Breast epithelium (tissue), 4 donors: Measurements from ENCODE around the gene PLAC8L1. TPM values are rescaled to one million over a fixed set of nuclear protein-coding genes. Genes with fewer than 3 reads are reported as not detected.

Experiments used
- DNase-seq, 2 donors: peaks; one replicate each; pipeline ENCODE4 v3.0.0-alpha.2; 2019; ENCODE audit warnings: low spot score in 2 of 2
- H3K27ac ChIP-seq, 2 donors: fragments of 200-600 bp; sonication (generic) in 1 of 2; one replicate each; pipeline ENCODE4 v1.5.1; 2016 to 2019; ENCODE audit warnings: mild to moderate bottlenecking in 1 of 2
- H3K27me3 ChIP-seq, 2 donors: fragments of 200-600 bp; sonication (generic) in 1 of 2; one replicate each; pipeline versions ENCODE4 v1.5.1 to v1.6.0; 2017 to 2019; ENCODE audit warnings: control low read depth in 1 of 2, mild to moderate bottlenecking in 1 of 2
- H3K36me3 ChIP-seq: fragments of 200-600 bp; one replicate; pipeline ENCODE4 v1.5.1; 2019
- H3K4me1 ChIP-seq, 2 donors: fragments of 200-600 bp; sonication (generic); one replicate each; pipeline ENCODE4 v1.5.1; 2016 to 2019; ENCODE audit warnings: control low read depth in 1 of 2
- H3K4me3 ChIP-seq, 3 donors: fragments of 200-600 bp; sonication (generic); 1 replicate in 2 of 3; 2 replicates in 1 of 3; pipeline ENCODE4 v1.5.1; 2016 to 2019; ENCODE audit warnings: mild to moderate bottlenecking in 3 of 3, moderate library complexity in 2 of 3
- H3K9me3 ChIP-seq, 2 donors: fragments of 200-600 bp; sonication (generic) in 1 of 2; one replicate each; pipeline ENCODE4 v1.5.1; 2016 to 2019; ENCODE audit warnings: control low read depth in 1 of 2
- POLR2A ChIP-seq: fragments of 450-650 bp; IDR thresholded peaks from one replicate; pipeline ENCODE4 v1.6.1; 2016; ENCODE audit warnings: antibody characterized with exemption, mild to moderate bottlenecking, moderate library complexity
- POLR2AphosphoS5 ChIP-seq, 3 donors: sonication (generic); formaldehyde crosslinking; IDR thresholded peaks; one replicate each; pipeline ENCODE4 v1.6.1; 2017; ENCODE audit warnings: antibody characterized with exemption in 3 of 3
- intact Hi-C: fragments of 100-400 bp; cut with DNase I; formaldehyde crosslinking; loops from one replicate; pipeline ENCODE4 v1.15.1; 2023; ENCODE audit warnings: low total_unique reads
- total RNA-seq, 3 donors: library from RNA; depleted of rRNA; stranded (reverse); fragments of >200 nt; gene quantifications; one replicate each; pipeline ENCODE4 v1.1.0, GENCODE V29; 2016
- TF ChIP-seq, protein P1 (sequence below), 3 donors: fragments of 450-650 bp; IDR thresholded peaks; one replicate each; pipeline ENCODE4 v1.5.1; 2016 to 2017; ENCODE audit warnings: antibody characterized with exemption in 3 of 3, mild to moderate bottlenecking in 3 of 3, moderate library complexity in 3 of 3

The PLAC8L1 gene
- total RNA-seq, 3 donors from 2014 or later = not detected

DNA sequence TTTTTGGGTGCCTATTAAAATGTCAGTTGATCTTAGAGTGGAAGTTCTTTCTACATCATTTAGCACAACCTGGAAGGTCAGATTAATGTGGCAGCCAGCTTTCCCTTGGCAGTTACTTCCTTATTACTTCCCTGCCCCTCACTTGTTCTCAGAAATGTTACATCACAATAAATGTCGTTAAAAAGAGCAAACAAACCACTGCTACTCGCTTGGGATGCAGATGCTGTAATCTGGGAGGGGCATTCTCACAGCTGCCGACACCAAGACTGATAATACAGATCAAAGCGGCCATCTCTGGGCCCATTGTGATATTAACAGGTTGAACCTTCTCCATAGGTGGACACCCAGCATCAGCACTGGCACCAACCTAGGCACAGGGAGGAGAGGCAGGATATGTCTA is 29.3 kb downstream of the PLAC8L1 start:
- Histone ChIP-seq H3K4me1 (no peaks in the 10 kb centered on the region), H3K27me3 (no peaks in the 10 kb centered on the region), H3K27ac (no peak overlapping the region), H3K4me3 (no peak overlapping the region), H3K36me3 (no peaks in the 10 kb centered on the region), H3K9me3 (no peaks in the 10 kb centered on the region)
- intact Hi-C loops = no loop called here
- DNase-seq = no peak
- TF ChIP-seq POLR2A = no peak
- TF ChIP-seq, protein P1, sequence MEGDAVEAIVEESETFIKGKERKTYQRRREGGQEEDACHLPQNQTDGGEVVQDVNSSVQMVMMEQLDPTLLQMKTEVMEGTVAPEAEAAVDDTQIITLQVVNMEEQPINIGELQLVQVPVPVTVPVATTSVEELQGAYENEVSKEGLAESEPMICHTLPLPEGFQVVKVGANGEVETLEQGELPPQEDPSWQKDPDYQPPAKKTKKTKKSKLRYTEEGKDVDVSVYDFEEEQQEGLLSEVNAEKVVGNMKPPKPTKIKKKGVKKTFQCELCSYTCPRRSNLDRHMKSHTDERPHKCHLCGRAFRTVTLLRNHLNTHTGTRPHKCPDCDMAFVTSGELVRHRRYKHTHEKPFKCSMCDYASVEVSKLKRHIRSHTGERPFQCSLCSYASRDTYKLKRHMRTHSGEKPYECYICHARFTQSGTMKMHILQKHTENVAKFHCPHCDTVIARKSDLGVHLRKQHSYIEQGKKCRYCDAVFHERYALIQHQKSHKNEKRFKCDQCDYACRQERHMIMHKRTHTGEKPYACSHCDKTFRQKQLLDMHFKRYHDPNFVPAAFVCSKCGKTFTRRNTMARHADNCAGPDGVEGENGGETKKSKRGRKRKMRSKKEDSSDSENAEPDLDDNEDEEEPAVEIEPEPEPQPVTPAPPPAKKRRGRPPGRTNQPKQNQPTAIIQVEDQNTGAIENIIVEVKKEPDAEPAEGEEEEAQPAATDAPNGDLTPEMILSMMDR (IDR thresholded peaks at IDR 0.05) = no peak

DNA sequence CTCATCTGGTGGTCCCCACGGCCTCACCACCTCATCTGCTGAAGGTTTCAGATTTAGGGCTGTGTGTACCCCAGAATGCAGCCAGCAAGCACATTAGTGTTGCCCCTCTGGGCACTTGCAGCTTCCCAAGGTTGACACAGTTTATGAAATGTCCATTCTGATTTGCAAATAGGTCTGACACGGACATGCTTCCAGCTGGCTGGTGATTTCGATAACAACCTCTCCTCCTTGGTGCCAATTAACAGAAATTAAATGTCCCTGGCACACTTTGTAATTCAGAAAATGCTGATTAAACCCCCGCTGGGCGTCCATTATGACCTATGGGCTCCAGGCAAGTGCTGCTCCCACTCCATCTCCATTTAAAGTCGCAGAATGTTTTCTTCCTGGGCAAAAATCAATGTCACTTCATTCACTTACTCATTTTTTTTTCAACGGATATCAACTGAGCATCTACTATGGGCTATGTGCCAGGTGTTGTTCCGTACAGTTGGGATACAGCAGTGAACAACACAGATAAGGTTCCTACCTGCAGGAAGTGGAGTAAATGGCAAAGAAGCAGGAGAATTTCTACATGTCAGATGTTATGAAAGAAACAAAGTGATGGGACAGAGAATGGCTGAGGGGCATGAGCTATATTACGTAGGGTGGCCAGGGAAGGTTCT is 32.0 kb downstream of the PLAC8L1 start:
- intact Hi-C loops = no loop called here
- Histone ChIP-seq H3K9me3 (no peaks in the 10 kb centered on the region), H3K4me3 (no peak overlapping the region), H3K4me1 (no peaks in the 10 kb centered on the region), H3K27ac (no peak overlapping the region), H3K27me3 (no peaks in the 10 kb centered on the region), H3K36me3 (no peaks in the 10 kb centered on the region)
- no peak for DNase-seq
- TF ChIP-seq, protein P1 (IDR thresholded peaks at IDR 0.05) = no peak
- TF ChIP-seq POLR2AphosphoS5 (IDR thresholded peaks at IDR 0.05) = no peak
- no peak for TF ChIP-seq POLR2A

DNA sequence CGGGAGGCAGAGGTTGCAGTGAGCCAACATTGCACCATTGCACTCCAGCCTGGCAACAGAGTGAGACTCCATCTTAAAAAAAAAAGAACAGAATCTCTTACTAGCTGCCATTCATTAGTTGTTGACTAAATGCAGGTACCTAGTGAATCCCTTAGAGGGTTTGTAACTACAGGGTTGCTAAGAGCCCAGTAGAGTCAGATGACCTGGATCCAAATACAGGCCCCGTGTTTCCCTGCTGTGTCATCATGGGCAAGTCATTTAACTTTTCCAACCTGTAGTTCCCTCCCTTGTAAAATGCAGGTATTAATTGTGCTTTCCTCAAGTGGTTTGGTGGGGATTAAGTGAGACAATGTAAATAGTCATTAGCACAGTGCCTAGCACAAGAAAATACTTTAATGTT is 32.8 kb downstream of the PLAC8L1 start:
- DNase-seq = no peak
- H3K36me3 ChIP-seq = no peaks in the 10 kb centered on the region
- no peak for TF ChIP-seq POLR2AphosphoS5 (IDR thresholded peaks at IDR 0.05)
- TF ChIP-seq POLR2A = no peak
- TF ChIP-seq, protein P1 (IDR thresholded peaks at IDR 0.05) = no peak
- H3K9me3 ChIP-seq = no peaks in the 10 kb centered on the region
- intact Hi-C loops = no loop called here
- H3K27me3 ChIP-seq = no peaks in the 10 kb centered on the region
- no peak overlapping the region for H3K4me3 ChIP-seq
- no peak overlapping the region for H3K27ac ChIP-seq
- H3K4me1 ChIP-seq = no peaks in the 10 kb centered on the region

DNA sequence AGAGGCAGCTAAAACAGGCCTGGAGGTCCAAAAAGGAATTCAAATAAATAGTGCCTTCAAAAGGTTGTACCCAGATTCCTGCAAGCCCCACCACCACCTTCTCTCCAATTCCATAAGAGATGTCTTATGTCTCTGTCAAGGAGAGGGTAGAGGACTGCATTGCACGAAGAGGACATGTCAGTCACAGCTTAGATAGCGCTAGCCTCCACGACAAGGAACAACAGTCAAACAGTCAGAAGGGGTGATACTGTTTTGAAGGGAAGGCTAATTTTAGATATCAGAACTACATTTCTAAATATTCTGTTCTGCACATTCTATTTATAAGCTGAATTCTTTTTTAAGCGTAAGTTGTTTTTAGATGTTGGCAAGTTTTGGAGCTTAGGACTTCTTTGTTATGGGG is 34.2 kb downstream of the PLAC8L1 start:
- Histone ChIP-seq H3K36me3 (no peaks in the 10 kb centered on the region), H3K27me3 (no peaks in the 10 kb centered on the region), H3K4me3 (no peak overlapping the region), H3K27ac (no peak overlapping the region), H3K9me3 (no peaks in the 10 kb centered on the region), H3K4me1 (no peaks in the 10 kb centered on the region)
- TF ChIP-seq POLR2A (no peak), POLR2AphosphoS5 (IDR thresholded peaks at IDR 0.05) (no peak)
- TF ChIP-seq, protein P1 (IDR thresholded peaks at IDR 0.05) = no peak
- intact Hi-C loops = no loop called here
- no peak for DNase-seq

DNA sequence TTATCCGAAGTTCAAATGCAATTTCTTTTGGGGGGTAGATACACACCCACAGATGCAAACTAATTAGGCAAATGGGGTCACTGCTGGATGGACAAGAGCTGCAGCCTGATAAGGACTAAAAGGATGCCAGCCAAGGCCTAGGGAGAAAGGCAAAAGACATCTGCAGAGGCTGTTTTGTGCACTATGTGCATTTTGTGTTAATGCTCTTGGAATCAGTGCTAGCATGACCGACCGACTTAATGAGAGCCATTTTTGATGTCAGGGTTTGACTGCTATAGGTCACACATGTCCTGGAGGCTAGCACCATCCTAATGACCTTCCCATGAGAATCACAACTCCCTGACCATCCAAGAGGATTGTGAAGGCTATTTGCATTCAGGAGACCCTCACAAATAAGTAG is 34.6 kb downstream of the PLAC8L1 start:
- H3K36me3 ChIP-seq = no peaks in the 10 kb centered on the region
- H3K4me1 ChIP-seq = no peaks in the 10 kb centered on the region
- H3K27me3 ChIP-seq = no peaks in the 10 kb centered on the region
- H3K4me3 ChIP-seq = no peak overlapping the region
- no peaks in the 10 kb centered on the region for H3K9me3 ChIP-seq
- no peak overlapping the region for H3K27ac ChIP-seq
- intact Hi-C loops = no loop called here
- DNase-seq = no peak
- TF ChIP-seq, protein P1 (IDR thresholded peaks at IDR 0.05) = no peak
- no peak for TF ChIP-seq POLR2A
- TF ChIP-seq POLR2AphosphoS5 (IDR thresholded peaks at IDR 0.05) = no peak
